AG04449 (cell line): ENCODE measurements around the gene ATXN2.

Experiments
- CTCF ChIA-PET: fragments of 350-600 bp; formaldehyde crosslinking; extraction: SDS; loops from one replicate; lab custom pipeline; 2021; ENCODE audit warnings: antibody characterized with exemption; lab: Yijun Ruan, JAX
- POLR2A ChIA-PET: fragments of 400-600, 350-600 bp; formaldehyde crosslinking; extraction: SDS; loops from one replicate; lab custom pipeline; 2020; ENCODE audit warnings: antibody characterized with exemption, inconsistent platforms; lab: Yijun Ruan, JAX
- DNase-seq: peaks from one replicate; pipeline ENCODE4 v3.0.0-alpha.2; 2010; ENCODE audit warnings: low read depth, low spot score
- H3K4me3 ChIP-seq: 2 replicates; pipeline ENCODE4 v1.5.1; 2011; ENCODE audit warnings: low read depth, mild to moderate bottlenecking, control low read depth, low read length
- CTCF ChIP-seq: IDR thresholded peaks from one replicate; pipeline ENCODE4 v1.5.1; 2011; ENCODE audit warnings: mild to moderate bottlenecking, moderate library complexity, low read length, control low read depth, inconsistent platforms; ENCODE audit not compliant: insufficient read depth; ENCODE audit errors: missing control alignments

Gene ATXN2

GRCh38 chr12:111488271-111488670 is 110.8 kb downstream of the ATXN2 start:
- ChIA-PET POLR2A (no interaction called here), CTCF (interaction anchor here (0.6 to 4.2 kb wide), 5 partner anchors 8 to 912 kb away, joined by 3 to 25 read pairs (median 3); no protein-coding TSS in a partner anchor)
- H3K4me3 ChIP-seq: no peak overlapping the region
- no peak for DNase-seq
- no peak for TF ChIP-seq CTCF

GRCh38 chr12:111482462-111482861 is 116.7 kb downstream of the ATXN2 start:
- H3K4me3 ChIP-seq: no peak overlapping the region
- TF ChIP-seq CTCF: no peak
- no peak for DNase-seq
- ChIA-PET POLR2A (interaction anchor here (0.9 kb wide), 1 partner anchor 11 kb away, joined by 3 read pairs; no protein-coding TSS in a partner anchor), CTCF (interaction anchor here (0.6 to 5.4 kb wide), 3 partner anchors 26 to 86 kb away, joined by 3 to 35 read pairs (median 3); no protein-coding TSS in a partner anchor)

- POLR2A ChIA-PET: interaction anchor here (1.0 kb wide), 1 partner anchor 61 kb away, joined by 3 read pairs; no protein-coding TSS in a partner anchor
- DNase-seq: no peak
- CTCF ChIA-PET: interaction anchor here (1.0 to 6.1 kb wide), 5 partner anchors 12 to 75 kb away, joined by 3 to 29 read pairs (median 4); no protein-coding TSS in a partner anchor
- no peak overlapping the region for H3K4me3 ChIP-seq
- TF ChIP-seq CTCF: no peak
Measured at GRCh38 chr12:111471236-111471635, 127.9 kb downstream of the ATXN2 start.

GRCh38 chr12:111469401-111469800 is 129.7 kb downstream of the ATXN2 start:
- TF ChIP-seq CTCF: no peak
- ChIA-PET POLR2A (no interaction called here), CTCF (interaction anchor here (6.1 kb wide), 1 partner anchor 73 kb away, joined by 29 read pairs; no protein-coding TSS in a partner anchor)
- no peak for DNase-seq
- no peak overlapping the region for H3K4me3 ChIP-seq

- POLR2A ChIA-PET: no interaction called here
Measured at GRCh38 chr12:111467857-111468241, 131.3 kb downstream of the ATXN2 start.

More at GRCh38 chr12:111467857-111468241, 131.3 kb downstream of the ATXN2 start:
- CTCF ChIA-PET: interaction anchor here (1.3 to 2.3 kb wide), 2 partner anchors 12 to 17 kb away, joined by 3 to 9 read pairs; no protein-coding TSS in a partner anchor
- TF ChIP-seq CTCF: no peak
- no peak for DNase-seq
- no peak overlapping the region for H3K4me3 ChIP-seq
